GM19395 (cell line): ENCODE measurements around the gene SCMH1.
"Not testable (repeated sequence)": the region's sequence is repeated elsewhere in the genome, so short reads cannot be mapped to it uniquely, and the experiment has no call there.

Experiments used
- ATAC-seq: cut with Tn5 transposase; IDR thresholded peaks from one replicate; pipeline ENCODE4 v1.9.1; 2021; ENCODE audit warnings: mild to moderate bottlenecking, moderate library complexity; ENCODE audit not compliant: unreplicated experiment

SCMH1 gene

GRCh38 chr1:41158147-41158875 lies 83.8 kb downstream of the SCMH1 start:
- no peak for ATAC-seq

- no peak for ATAC-seq
Observed at GRCh38 chr1:41155105-41155504, 87.0 kb downstream of the SCMH1 start.

- no peak for ATAC-seq
Observed at GRCh38 chr1:41153750-41154274, 88.3 kb downstream of the SCMH1 start.

- ATAC-seq = no peak
Observed at GRCh38 chr1:41152622-41153044, 89.5 kb downstream of the SCMH1 start.

- no peak for ATAC-seq
Observed at GRCh38 chr1:41151846-41152245, 90.3 kb downstream of the SCMH1 start.

- no peak for ATAC-seq
Observed at GRCh38 chr1:41149570-41149969, 92.5 kb downstream of the SCMH1 start.

GRCh38 chr1:41144285-41144684 lies 97.8 kb downstream of the SCMH1 start:
- ATAC-seq = no peak

GRCh38 chr1:41138549-41138948 lies 103.6 kb downstream of the SCMH1 start:
- ATAC-seq = no peak

- ATAC-seq = no peak
Observed at GRCh38 chr1:41135196-41135947, 106.7 kb downstream of the SCMH1 start.

- not testable (repeated sequence) for ATAC-seq
Observed at GRCh38 chr1:41134325-41134724, 107.8 kb downstream of the SCMH1 start.

- no peak for ATAC-seq
Observed at GRCh38 chr1:41122851-41123518, 119.1 kb downstream of the SCMH1 start.

GRCh38 chr1:41122148-41122547 lies 120.0 kb downstream of the SCMH1 start:
- no peak for ATAC-seq

GRCh38 chr1:41118645-41119044 lies 123.5 kb downstream of the SCMH1 start:
- ATAC-seq = no peak

GRCh38 chr1:41117241-41117640 lies 124.9 kb downstream of the SCMH1 start:
- ATAC-seq = not testable (repeated sequence)

- no peak for ATAC-seq
Observed at GRCh38 chr1:41110736-41111135, 131.4 kb downstream of the SCMH1 start.

GRCh38 chr1:41110286-41110685 lies 131.8 kb downstream of the SCMH1 start:
- ATAC-seq = no peak

GRCh38 chr1:41109310-41110197 lies 132.6 kb downstream of the SCMH1 start:
- ATAC-seq = no peak

GRCh38 chr1:41108696-41109275 lies 133.3 kb downstream of the SCMH1 start:
- no peak for ATAC-seq

- ATAC-seq = no peak
Observed at GRCh38 chr1:41103766-41104165, 138.3 kb downstream of the SCMH1 start.

GRCh38 chr1:41102653-41103052 lies 139.5 kb downstream of the SCMH1 start:
- no peak for ATAC-seq
